PC-9 (cell line): ENCODE measurements around the gene ACTR8. TPM values are rescaled to one million over a fixed set of nuclear protein-coding genes. Genes with fewer than 3 reads are reported as not detected.

Experiments
- BruUV-seq: library from RNA; stranded (reverse); fragments of 400-500 nt; replicated peaks from 2 replicates; lab custom pipeline; 2021; lab: Mats Ljungman, UMichigan
- CTCF ChIA-PET: fragments of 300-600 bp; sonication (Branson Sonifier 250); formaldehyde crosslinking; loops from one replicate; lab custom pipeline; 2022; ENCODE audit warnings: antibody characterized with exemption; lab: Charles Lee
- POLR2A ChIA-PET: fragments of 300-600 bp; sonication (Branson Sonifier 250); formaldehyde crosslinking; loops from one replicate; lab custom pipeline; 2022; ENCODE audit warnings: antibody characterized with exemption; ENCODE audit not compliant: unreplicated experiment; lab: Charles Lee
- DNase-seq, 2 experiments: peaks; one replicate each; pipeline versions ENCODE4 v3.0.0 to v3.0.0-alpha.2; 2015 to 2022; ENCODE audit warnings: mixed read lengths in 1 of 2
- H2AFZ ChIP-seq: fragments of 200-600 bp; sonication (generic); 2 replicates; pipeline ENCODE4 v1.8.1; 2017; ENCODE audit warnings: antibody characterized with exemption
- H3F3A ChIP-seq: fragments of 200-600 bp; sonication (generic); 2 replicates; pipeline ENCODE4 v1.8.1; 2017; ENCODE audit warnings: antibody characterized with exemption, mild to moderate bottlenecking, low read depth; ENCODE audit not compliant: insufficient read depth
- H3K27ac ChIP-seq: fragments of 200-600 bp; sonication (generic); 2 replicates; pipeline ENCODE4 v1.6.1; 2016; ENCODE audit warnings: mixed run types
- H3K27me3 ChIP-seq: fragments of 200-600 bp; sonication (generic); 2 replicates; pipeline ENCODE4 v1.6.1; 2016; ENCODE audit warnings: low read depth, mixed run types; ENCODE audit not compliant: insufficient read depth
- H3K36me3 ChIP-seq: fragments of 200-600 bp; sonication (generic); 2 replicates; pipeline ENCODE4 v1.6.1; 2016; ENCODE audit warnings: low read depth, mixed run types
- H3K4me1 ChIP-seq: fragments of 200-600 bp; sonication (generic); replicated peaks from 2 replicates; pipeline ENCODE4 v1.6.1; 2016; ENCODE audit warnings: mixed run types; ENCODE audit not compliant: insufficient read depth
- H3K4me2 ChIP-seq: fragments of 200-600 bp; sonication (generic); 2 replicates; pipeline ENCODE4 v1.6.1; 2017; ENCODE audit warnings: mixed run types
- H3K4me3 ChIP-seq: fragments of 200-600 bp; sonication (generic); 2 replicates; pipeline ENCODE4 v1.6.1; 2016; ENCODE audit warnings: mixed run types
- H3K79me2 ChIP-seq: fragments of 200-600 bp; sonication (generic); 2 replicates; pipeline ENCODE4 v1.6.1; 2017; ENCODE audit warnings: low read depth, mixed run types
- H3K9me2 ChIP-seq: fragments of 200-600 bp; sonication (generic); 2 replicates; pipeline ENCODE4 v1.8.1; 2017; ENCODE audit warnings: mild to moderate bottlenecking; ENCODE audit not compliant: insufficient read depth
- H3K9me3 ChIP-seq: fragments of 200-600 bp; sonication (generic); 2 replicates; pipeline ENCODE4 v1.8.1; 2016; ENCODE audit warnings: low read depth; ENCODE audit not compliant: insufficient read depth
- H4K20me1 ChIP-seq: fragments of 200-600 bp; sonication (generic); 2 replicates; pipeline ENCODE4 v1.8.1; 2017; ENCODE audit not compliant: insufficient read depth
- EZH2 ChIP-seq: fragments of 200-600 bp; sonication (generic); IDR thresholded peaks from 2 replicates; pipeline ENCODE4 v1.8.0; 2017; ENCODE audit warnings: antibody characterized with exemption, low read depth
- intact Hi-C: fragments of 100-400 bp; cut with micrococcal nuclease; formaldehyde crosslinking; loops from one replicate; pipeline ENCODE4 v1.10.0; 2022; ENCODE audit not compliant: unreplicated experiment
- total RNA-seq: library from RNA; stranded (reverse); gene quantifications from 2 replicates; pipeline ENCODE4 v1.2.3, GENCODE V29; 2021
- TF ChIP-seq, protein P1 (sequence below): fragments of 200-600 bp; sonication (generic); conservative IDR thresholded peaks from 2 replicates; pipeline ENCODE4 v1.6.1; 2017; ENCODE audit warnings: mixed run types, antibody characterized with exemption, mild to moderate bottlenecking, moderate library complexity

Gene ACTR8
- total RNA-seq, 1 experiment from 2014 or later = 25.5 TPM

DNA sequence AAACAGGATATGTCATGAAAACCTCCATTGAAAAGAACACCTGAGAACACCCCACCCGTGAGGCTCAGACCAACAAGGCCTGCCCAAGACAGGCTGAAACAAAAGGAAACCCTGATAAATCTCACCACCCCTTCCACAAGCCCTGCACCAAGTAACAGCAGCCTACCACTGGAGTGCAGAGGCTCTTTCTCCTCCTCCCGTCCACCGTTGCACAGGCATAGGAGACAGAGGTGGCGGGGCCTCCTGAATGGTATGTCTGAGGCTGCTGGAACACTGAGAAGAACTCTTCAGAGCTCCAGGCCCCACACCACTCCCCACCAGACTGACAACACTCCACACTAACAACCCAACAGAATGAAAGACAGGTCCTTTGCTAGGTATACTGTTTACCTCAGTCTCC is 57.2 kb downstream of the ACTR8 start:
- POLR2A ChIA-PET = no interaction called here
- Histone ChIP-seq H3K79me2 (no peaks in the 10 kb centered on the region), H3K9me2 (no peaks in the 10 kb centered on the region), H3K27ac (no peak overlapping the region), H3K4me2 (no peak overlapping the region), H3K9me3 (no peaks in the 10 kb centered on the region), H4K20me1 (no peaks in the 10 kb centered on the region), H3K4me1 (no peaks in the 10 kb centered on the region), H3F3A (no peaks in the 10 kb centered on the region), H3K4me3 (no peak overlapping the region), H3K36me3 (no peaks in the 10 kb centered on the region), H2AFZ (no peak overlapping the region), H3K27me3 (peaks cover 45% of the 10 kb centered on the region)
- intact Hi-C loops = no loop called here
- TF ChIP-seq, protein P1, sequence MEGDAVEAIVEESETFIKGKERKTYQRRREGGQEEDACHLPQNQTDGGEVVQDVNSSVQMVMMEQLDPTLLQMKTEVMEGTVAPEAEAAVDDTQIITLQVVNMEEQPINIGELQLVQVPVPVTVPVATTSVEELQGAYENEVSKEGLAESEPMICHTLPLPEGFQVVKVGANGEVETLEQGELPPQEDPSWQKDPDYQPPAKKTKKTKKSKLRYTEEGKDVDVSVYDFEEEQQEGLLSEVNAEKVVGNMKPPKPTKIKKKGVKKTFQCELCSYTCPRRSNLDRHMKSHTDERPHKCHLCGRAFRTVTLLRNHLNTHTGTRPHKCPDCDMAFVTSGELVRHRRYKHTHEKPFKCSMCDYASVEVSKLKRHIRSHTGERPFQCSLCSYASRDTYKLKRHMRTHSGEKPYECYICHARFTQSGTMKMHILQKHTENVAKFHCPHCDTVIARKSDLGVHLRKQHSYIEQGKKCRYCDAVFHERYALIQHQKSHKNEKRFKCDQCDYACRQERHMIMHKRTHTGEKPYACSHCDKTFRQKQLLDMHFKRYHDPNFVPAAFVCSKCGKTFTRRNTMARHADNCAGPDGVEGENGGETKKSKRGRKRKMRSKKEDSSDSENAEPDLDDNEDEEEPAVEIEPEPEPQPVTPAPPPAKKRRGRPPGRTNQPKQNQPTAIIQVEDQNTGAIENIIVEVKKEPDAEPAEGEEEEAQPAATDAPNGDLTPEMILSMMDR = no peak
- no peak for TF ChIP-seq EZH2
- no peak for DNase-seq
- no TSS peak for BruUV-seq
- CTCF ChIA-PET = no interaction called here

DNA sequence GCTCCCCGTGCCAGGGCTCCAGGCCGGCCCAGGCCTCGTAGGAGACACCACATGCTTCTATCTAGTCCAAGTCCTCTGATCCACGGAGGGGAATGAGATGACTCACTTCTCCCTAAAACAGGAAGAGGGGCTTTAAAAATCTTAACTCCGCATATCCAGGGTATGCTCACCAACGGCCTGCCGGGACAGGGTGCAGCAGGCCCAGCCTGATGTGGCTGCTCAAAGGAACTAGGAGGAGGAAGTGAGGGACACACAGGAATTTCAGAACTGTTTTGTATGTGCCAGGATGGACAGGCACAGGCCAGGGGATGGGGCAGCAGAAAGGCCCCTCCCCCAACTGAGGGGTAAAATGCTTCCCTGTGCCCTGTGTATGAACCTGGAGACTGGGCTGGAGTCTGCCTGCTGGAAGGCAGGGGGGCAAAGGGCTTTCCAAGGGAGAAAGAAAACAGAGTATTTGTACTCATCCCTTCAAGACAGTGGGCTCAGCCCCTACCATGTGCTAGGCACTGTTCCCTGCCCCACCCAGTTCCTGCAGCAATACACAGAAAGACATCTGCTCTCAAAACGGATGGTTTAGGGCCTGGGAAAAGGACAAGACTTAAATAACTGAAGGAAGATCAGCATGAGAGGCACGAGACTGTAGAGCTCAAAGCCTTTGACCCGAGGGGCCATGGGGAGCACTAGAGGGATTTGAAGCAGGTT is 57.8 kb downstream of the ACTR8 start:
- no peak overlapping the region for H3K27ac ChIP-seq
- no peaks in the 10 kb centered on the region for H3K4me1 ChIP-seq
- H3K9me3 ChIP-seq = no peaks in the 10 kb centered on the region
- H3K36me3 ChIP-seq = no peaks in the 10 kb centered on the region
- DNase-seq = no peak
- no peaks in the 10 kb centered on the region for H4K20me1 ChIP-seq
- ChIA-PET POLR2A (no interaction called here), CTCF (no interaction called here)
- H3K79me2 ChIP-seq = no peaks in the 10 kb centered on the region
- H3K4me3 ChIP-seq = no peak overlapping the region
- BruUV-seq = no TSS peak
- H3K27me3 ChIP-seq = peaks cover 50% of the 10 kb centered on the region
- TF ChIP-seq, protein P1 = no peak
- TF ChIP-seq EZH2 = no peak
- intact Hi-C loops = no loop called here
- no peak overlapping the region for H2AFZ ChIP-seq
- H3K9me2 ChIP-seq = no peaks in the 10 kb centered on the region
- H3F3A ChIP-seq = no peaks in the 10 kb centered on the region
- no peak overlapping the region for H3K4me2 ChIP-seq

DNA sequence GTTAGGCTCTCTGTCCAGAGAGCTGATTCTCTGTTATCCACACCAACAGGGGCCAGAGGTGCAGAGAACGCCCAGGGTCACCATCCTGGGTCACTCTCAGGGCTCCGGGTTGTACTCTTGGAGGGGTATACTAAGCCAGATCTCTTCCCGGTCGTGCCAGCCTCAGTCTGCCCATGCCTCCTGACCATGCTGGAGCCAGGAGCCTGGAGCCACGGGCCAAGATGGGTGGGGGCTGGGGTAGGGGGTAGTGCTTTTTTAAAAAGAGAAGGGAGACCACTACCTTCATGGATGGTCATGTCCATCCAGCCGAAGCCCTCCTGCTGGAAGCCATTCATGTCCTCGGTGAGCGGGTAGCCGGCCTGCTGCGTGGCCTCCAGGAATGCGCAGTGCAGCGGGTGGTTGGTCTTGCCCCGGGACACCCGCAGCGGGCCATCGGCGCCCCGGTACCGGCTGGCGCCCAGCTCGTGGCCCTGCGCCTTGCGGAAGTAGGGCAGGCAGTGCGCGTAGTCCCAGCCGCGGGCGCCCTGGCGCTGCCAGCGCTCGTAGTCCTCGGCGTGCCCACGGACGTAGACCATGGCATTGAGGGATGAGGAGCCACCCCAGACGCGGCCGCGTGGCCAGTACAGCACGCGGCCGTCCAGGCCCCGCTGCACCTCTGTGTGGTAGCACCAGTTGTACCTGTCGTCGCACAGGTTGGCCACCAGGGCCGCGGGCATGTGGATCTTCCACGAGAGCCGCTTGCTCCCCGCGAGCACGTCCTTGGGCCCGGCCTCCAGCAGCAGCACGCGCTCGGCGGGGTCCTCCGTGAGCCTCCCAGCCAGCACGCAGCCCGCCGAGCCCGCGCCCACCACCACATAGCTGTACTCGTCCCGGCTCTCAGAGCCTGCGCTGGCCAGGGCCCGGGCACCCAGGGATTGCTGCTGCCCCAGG is 58.7 kb downstream of the ACTR8 start:
- H3K79me2 ChIP-seq = no peaks in the 10 kb centered on the region
- H3K4me1 ChIP-seq = no peaks in the 10 kb centered on the region
- no peaks in the 10 kb centered on the region for H4K20me1 ChIP-seq
- intact Hi-C loops = no loop called here
- no peak for DNase-seq
- no peaks in the 10 kb centered on the region for H3F3A ChIP-seq
- H3K27ac ChIP-seq = no peak overlapping the region
- no peaks in the 10 kb centered on the region for H3K9me3 ChIP-seq
- ChIA-PET CTCF (no interaction called here), POLR2A (no interaction called here)
- no peaks in the 10 kb centered on the region for H3K9me2 ChIP-seq
- H2AFZ ChIP-seq = no peak overlapping the region
- no TSS peak for BruUV-seq
- H3K4me3 ChIP-seq = no peak overlapping the region
- H3K4me2 ChIP-seq = no peak overlapping the region
- H3K36me3 ChIP-seq = no peaks in the 10 kb centered on the region
- TF ChIP-seq, protein P1 = no peak
- TF ChIP-seq EZH2 = no peak
- peaks cover 55% of the 10 kb centered on the region for H3K27me3 ChIP-seq
